Astrocyte (in vitro differentiated cells and primary cell): Measurements from ENCODE around the gene TRIO. TPM values are rescaled to one million over a fixed set of nuclear protein-coding genes. Genes with fewer than 3 reads are reported as not detected.

ENCODE experiments used
- DNase-seq: peaks from one replicate; pipeline ENCODE4 v3.0.0-alpha.2; 2010; ENCODE audit warnings: low read depth
- FAIRE-seq: peaks from 2 replicates; lab custom pipeline; 2011; peaks lifted over from hg19 to GRCh38; lab: Jason Lieb, UNC
- H2AFZ ChIP-seq: 2 replicates; pipeline ENCODE4 v1.6.0; 2012; ENCODE audit warnings: low read depth, low read length, inconsistent platforms
- H3K27ac ChIP-seq: 2 replicates; pipeline ENCODE4 v1.5.1; 2011; ENCODE audit warnings: low read depth, low read length, inconsistent platforms
- H3K27me3 ChIP-seq: 2 replicates; pipeline ENCODE4 v1.6.0; 2011; ENCODE audit warnings: low read length, inconsistent platforms; ENCODE audit not compliant: insufficient read depth
- H3K36me3 ChIP-seq: 2 replicates; pipeline ENCODE4 v1.5.1; 2011; ENCODE audit warnings: low read length, inconsistent platforms; ENCODE audit not compliant: insufficient read depth
- H3K4me1 ChIP-seq: 2 replicates; pipeline ENCODE4 v1.5.1; 2011; ENCODE audit warnings: low read length, inconsistent platforms; ENCODE audit not compliant: insufficient read depth
- H3K4me2 ChIP-seq: 2 replicates; pipeline ENCODE4 v1.6.0; 2012; ENCODE audit warnings: low read length, inconsistent platforms
- H3K4me3 ChIP-seq: 2 replicates; pipeline ENCODE4 v1.5.1; 2011; ENCODE audit warnings: low read depth, mild to moderate bottlenecking, low read length, inconsistent platforms; ENCODE audit not compliant: insufficient read depth
- H3K79me2 ChIP-seq: 2 replicates; pipeline ENCODE4 v1.6.0; 2012; ENCODE audit warnings: mild to moderate bottlenecking, low read length, inconsistent platforms; ENCODE audit not compliant: insufficient read depth
- H3K9ac ChIP-seq: 2 replicates; pipeline ENCODE4 v1.6.0; 2012; ENCODE audit warnings: mild to moderate bottlenecking, low read length, inconsistent platforms
- H3K9me3 ChIP-seq: 2 replicates; pipeline ENCODE4 v1.5.1; 2012; ENCODE audit warnings: low read depth, mild to moderate bottlenecking, low read length, inconsistent platforms; ENCODE audit not compliant: insufficient read depth
- H4K20me1 ChIP-seq: 2 replicates; pipeline ENCODE4 v1.6.0; 2012; ENCODE audit warnings: low read length, inconsistent platforms; ENCODE audit not compliant: insufficient read depth
- H3K27ac Mint-ChIP-seq: one replicate; pipeline ENCODE4 v1.8.0; 2021; ENCODE audit warnings: mild to moderate bottlenecking, mixed read lengths; ENCODE audit not compliant: unreplicated experiment
- H3K27me3 Mint-ChIP-seq: one replicate; pipeline ENCODE4 v1.8.0; 2021; ENCODE audit warnings: low read depth, mixed read lengths; ENCODE audit not compliant: unreplicated experiment
- H3K36me3 Mint-ChIP-seq: one replicate; pipeline ENCODE4 v1.8.0; 2021; ENCODE audit warnings: low read depth, mixed read lengths; ENCODE audit not compliant: unreplicated experiment
- H3K4me1 Mint-ChIP-seq: one replicate; pipeline ENCODE4 v1.8.0; 2021; ENCODE audit warnings: low read depth, mixed read lengths; ENCODE audit not compliant: unreplicated experiment
- H3K4me3 Mint-ChIP-seq: one replicate; pipeline ENCODE4 v1.8.0; 2021; ENCODE audit warnings: mild to moderate bottlenecking, moderate library complexity, mixed read lengths; ENCODE audit not compliant: unreplicated experiment
- H3K9me3 Mint-ChIP-seq: one replicate; pipeline ENCODE4 v1.8.0; 2021; ENCODE audit warnings: mild to moderate bottlenecking, mixed read lengths; ENCODE audit not compliant: unreplicated experiment
- CTCF ChIP-seq: IDR thresholded peaks from 2 replicates; pipeline ENCODE4 v1.5.1; 2011; ENCODE audit warnings: low read depth, mild to moderate bottlenecking, inconsistent platforms, low read length, moderate library complexity; ENCODE audit not compliant: insufficient read depth
- EZH2 ChIP-seq: IDR thresholded peaks from 2 replicates; pipeline ENCODE4 v1.6.1; 2012; ENCODE audit warnings: mild to moderate bottlenecking, low read length, inconsistent platforms; ENCODE audit not compliant: insufficient read depth
- total RNA-seq: library from RNA; stranded (reverse); gene quantifications from 2 replicates; pipeline ENCODE4 v1.2.1, GENCODE V29; 2021

Gene TRIO
- total RNA-seq, 1 donor from 2014 or later: 347 TPM

DNA sequence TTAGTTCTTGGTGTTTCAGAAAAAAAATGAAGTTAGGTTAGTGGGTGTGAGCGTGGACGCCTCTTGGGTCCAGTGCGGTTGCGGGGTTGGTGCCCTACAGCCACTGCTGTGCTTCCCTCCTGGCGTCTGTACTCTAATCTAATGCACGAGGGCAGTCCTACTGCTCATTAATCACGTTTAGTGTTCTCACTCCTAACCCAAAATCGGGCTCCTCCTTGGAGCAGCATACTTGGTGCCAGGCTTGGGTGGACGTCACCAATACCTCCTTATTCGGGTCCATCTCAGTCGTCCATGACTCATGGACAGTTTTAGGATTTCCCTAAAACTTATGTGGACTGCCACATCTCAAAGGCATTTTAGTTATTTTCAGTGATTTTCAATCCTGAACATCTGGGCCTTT lies 41.6 kb downstream of the TRIO start:
- Mint-ChIP-seq H3K27me3 (no peaks in the 10 kb centered on the region), H3K27ac (peak overlapping the region; percentile 70), H3K9me3 (no peaks in the 10 kb centered on the region), H3K4me3 (no peak overlapping the region), H3K36me3 (peaks cover 5% of the 10 kb centered on the region), H3K4me1 (peaks cover 86% of the 10 kb centered on the region)
- no peaks in the 10 kb centered on the region for H3K36me3 ChIP-seq
- H2AFZ ChIP-seq: no peak overlapping the region
- H3K4me2 ChIP-seq: peak overlapping the region; percentile 80
- DNase-seq (peak; percentile 85), FAIRE-seq (peak; percentile 54)
- peak overlapping the region; percentile 85 for H3K9ac ChIP-seq
- peaks cover 95% of the 10 kb centered on the region for H3K4me1 ChIP-seq
- TF ChIP-seq EZH2 (no peak), CTCF (no peak)
- no peaks in the 10 kb centered on the region for H4K20me1 ChIP-seq
- peak overlapping the region; percentile 98 for H3K27ac ChIP-seq
- no peaks in the 10 kb centered on the region for H3K27me3 ChIP-seq
- no peaks in the 10 kb centered on the region for H3K9me3 ChIP-seq
- peaks cover 99% of the 10 kb centered on the region for H3K79me2 ChIP-seq
- no peak overlapping the region for H3K4me3 ChIP-seq

DNA sequence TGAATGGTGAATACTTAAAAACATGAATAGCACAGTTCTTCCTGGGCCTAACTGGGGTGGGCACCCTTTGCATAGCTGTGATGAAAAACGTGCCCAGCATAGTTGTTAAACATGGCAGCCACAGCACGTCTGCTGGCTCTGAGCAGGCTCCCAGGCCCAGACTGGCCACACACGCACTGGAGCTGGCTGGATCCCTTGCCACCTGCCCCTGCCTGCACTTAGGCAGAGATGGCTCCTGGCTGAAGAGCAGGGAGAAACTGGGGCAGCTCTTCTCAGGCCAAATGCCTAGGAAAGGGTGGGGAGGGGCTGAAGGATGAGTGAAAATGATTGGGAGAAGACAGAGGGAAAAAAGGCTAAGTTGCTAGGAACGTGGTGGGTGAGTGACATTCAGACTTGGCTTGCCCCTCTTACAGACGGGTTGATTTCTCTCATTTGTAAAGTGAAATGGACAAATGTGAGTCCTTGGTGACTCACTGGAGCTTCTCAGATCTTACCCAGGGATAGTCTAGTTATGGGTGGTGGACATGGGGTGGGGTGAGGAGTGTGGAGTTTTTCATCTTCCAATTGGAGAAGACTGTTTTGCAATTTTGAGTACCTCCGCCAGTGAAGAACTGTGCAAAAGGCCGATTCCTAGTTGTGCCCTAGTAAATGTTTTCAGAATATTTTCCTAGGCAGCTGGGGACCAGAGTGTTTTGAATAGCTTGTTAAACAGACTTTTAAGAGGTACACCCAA lies 42.4 kb downstream of the TRIO start:
- Mint-ChIP-seq H3K36me3 (peaks cover 5% of the 10 kb centered on the region), H3K27me3 (no peaks in the 10 kb centered on the region), H3K4me1 (peaks cover 91% of the 10 kb centered on the region), H3K4me3 (peak overlapping the region; percentile 56), H3K9me3 (no peaks in the 10 kb centered on the region), H3K27ac (peak overlapping the region; percentile 94)
- H3K9me3 ChIP-seq: no peaks in the 10 kb centered on the region
- H3K27ac ChIP-seq: peak overlapping the region; percentile 98
- no peaks in the 10 kb centered on the region for H4K20me1 ChIP-seq
- H3K9ac ChIP-seq: peak overlapping the region; percentile 85
- H3K4me2 ChIP-seq: peak overlapping the region; percentile 80
- FAIRE-seq (peak; percentile 87), DNase-seq (peak; percentile 83)
- peaks cover 92% of the 10 kb centered on the region for H3K4me1 ChIP-seq
- H2AFZ ChIP-seq: no peak overlapping the region
- H3K27me3 ChIP-seq: no peaks in the 10 kb centered on the region
- no peaks in the 10 kb centered on the region for H3K36me3 ChIP-seq
- H3K79me2 ChIP-seq: peaks cover 92% of the 10 kb centered on the region
- H3K4me3 ChIP-seq: peak overlapping the region; percentile 35
- TF ChIP-seq CTCF: no peak
- TF ChIP-seq EZH2: no peak
